ENCODE data around the gene CGGBP1.

DNA sequence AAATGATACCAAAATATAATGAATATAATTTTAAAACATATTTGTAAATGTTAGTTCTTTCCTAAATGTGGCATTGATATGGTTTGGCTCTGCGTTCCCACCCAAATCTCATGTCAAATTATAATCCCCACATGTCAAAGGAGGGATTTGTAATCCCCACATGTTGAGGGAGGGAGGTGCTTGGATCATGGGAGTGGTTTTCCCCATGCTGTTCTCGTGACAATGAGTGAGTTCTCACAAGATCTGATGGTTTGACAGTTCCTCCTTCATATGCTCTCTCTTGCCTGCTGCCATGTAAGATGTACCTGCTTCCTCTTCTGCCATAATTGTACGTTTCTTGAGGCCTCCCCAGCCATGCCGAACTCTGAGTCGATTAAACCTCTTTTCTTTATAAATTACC is 12.0 kb downstream of the CGGBP1 start:
- TF ChIP-seq, protein P1, sequence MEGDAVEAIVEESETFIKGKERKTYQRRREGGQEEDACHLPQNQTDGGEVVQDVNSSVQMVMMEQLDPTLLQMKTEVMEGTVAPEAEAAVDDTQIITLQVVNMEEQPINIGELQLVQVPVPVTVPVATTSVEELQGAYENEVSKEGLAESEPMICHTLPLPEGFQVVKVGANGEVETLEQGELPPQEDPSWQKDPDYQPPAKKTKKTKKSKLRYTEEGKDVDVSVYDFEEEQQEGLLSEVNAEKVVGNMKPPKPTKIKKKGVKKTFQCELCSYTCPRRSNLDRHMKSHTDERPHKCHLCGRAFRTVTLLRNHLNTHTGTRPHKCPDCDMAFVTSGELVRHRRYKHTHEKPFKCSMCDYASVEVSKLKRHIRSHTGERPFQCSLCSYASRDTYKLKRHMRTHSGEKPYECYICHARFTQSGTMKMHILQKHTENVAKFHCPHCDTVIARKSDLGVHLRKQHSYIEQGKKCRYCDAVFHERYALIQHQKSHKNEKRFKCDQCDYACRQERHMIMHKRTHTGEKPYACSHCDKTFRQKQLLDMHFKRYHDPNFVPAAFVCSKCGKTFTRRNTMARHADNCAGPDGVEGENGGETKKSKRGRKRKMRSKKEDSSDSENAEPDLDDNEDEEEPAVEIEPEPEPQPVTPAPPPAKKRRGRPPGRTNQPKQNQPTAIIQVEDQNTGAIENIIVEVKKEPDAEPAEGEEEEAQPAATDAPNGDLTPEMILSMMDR (IDR thresholded peaks at IDR 0.05) = no peak
- no peak for TF ChIP-seq POLR2A (IDR thresholded peaks at IDR 0.05)
